Measurements from ENCODE around the gene ZDHHC15. TPM values are rescaled to one million over a fixed set of nuclear protein-coding genes. Genes with fewer than 3 reads are reported as not detected.

Gene ZDHHC15
- polyA plus RNA-seq, 1 donor from 2014 or later: 9.3 TPM

DNA sequence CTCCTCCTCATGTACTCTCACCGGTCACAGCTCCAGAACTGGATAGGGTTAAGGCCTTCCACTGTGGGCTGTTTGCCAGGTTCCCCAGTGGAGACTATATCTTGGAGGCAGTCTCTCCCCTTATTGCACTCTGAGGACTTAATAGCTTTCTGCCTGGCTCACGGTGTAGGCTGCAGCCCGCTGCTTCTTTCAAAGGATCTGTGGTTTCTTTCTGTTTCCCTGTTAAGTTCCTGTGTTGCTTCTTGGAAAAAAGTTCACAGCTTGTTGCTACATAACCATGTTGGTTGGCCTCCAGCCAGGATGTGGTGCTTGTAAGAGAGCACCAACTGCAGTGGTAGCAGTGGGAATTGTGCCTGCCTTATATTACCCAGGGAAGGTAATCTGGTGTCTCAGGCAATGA lies 24.9 kb upstream of the ZDHHC15 start:
- no peaks in the 10 kb centered on the region for H3K27me3 ChIP-seq (ENCODE audit: insufficient read depth, low read depth, low read length)
- H3K9me3 ChIP-seq (ENCODE audit: low read length): no peaks in the 10 kb centered on the region
- H2AFZ ChIP-seq (ENCODE audit: low read depth, low read length): no peak overlapping the region
- H3K9ac ChIP-seq (ENCODE audit: low read length): no peak overlapping the region
- no peaks in the 10 kb centered on the region for H3F3A ChIP-seq (ENCODE audit: insufficient read depth, low read length, poor library complexity, severe bottlenecking)
- H3K36me3 ChIP-seq (ENCODE audit: insufficient read depth, low read length): no peaks in the 10 kb centered on the region
- no peak overlapping the region for H3K4me3 ChIP-seq (ENCODE audit: low read length)
- no peak overlapping the region for H3K4me2 ChIP-seq (ENCODE audit: low read length)
- H3K27ac ChIP-seq (ENCODE audit: low read length): no peak overlapping the region
- TF ChIP-seq, protein P1, sequence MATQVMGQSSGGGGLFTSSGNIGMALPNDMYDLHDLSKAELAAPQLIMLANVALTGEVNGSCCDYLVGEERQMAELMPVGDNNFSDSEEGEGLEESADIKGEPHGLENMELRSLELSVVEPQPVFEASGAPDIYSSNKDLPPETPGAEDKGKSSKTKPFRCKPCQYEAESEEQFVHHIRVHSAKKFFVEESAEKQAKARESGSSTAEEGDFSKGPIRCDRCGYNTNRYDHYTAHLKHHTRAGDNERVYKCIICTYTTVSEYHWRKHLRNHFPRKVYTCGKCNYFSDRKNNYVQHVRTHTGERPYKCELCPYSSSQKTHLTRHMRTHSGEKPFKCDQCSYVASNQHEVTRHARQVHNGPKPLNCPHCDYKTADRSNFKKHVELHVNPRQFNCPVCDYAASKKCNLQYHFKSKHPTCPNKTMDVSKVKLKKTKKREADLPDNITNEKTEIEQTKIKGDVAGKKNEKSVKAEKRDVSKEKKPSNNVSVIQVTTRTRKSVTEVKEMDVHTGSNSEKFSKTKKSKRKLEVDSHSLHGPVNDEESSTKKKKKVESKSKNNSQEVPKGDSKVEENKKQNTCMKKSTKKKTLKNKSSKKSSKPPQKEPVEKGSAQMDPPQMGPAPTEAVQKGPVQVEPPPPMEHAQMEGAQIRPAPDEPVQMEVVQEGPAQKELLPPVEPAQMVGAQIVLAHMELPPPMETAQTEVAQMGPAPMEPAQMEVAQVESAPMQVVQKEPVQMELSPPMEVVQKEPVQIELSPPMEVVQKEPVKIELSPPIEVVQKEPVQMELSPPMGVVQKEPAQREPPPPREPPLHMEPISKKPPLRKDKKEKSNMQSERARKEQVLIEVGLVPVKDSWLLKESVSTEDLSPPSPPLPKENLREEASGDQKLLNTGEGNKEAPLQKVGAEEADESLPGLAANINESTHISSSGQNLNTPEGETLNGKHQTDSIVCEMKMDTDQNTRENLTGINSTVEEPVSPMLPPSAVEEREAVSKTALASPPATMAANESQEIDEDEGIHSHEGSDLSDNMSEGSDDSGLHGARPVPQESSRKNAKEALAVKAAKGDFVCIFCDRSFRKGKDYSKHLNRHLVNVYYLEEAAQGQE (IDR thresholded peaks at IDR 0.05; ENCODE audit: borderline replicate concordance): no peak
- TF ChIP-seq MXI1 (conservative IDR thresholded peaks at IDR 0.05; ENCODE audit: poor library complexity, severe bottlenecking) (no peak), EZH2 (IDR thresholded peaks at IDR 0.05; ENCODE audit: borderline replicate concordance, insufficient read depth, low read length, poor library complexity, severe bottlenecking) (no peak), SMC3 (conservative IDR thresholded peaks at IDR 0.05; ENCODE audit: poor library complexity) (no peak), TAF1 (IDR thresholded peaks at IDR 0.05; ENCODE audit: low read depth) (no peak)
- H3K79me2 ChIP-seq (replicated peaks; ENCODE audit: insufficient read depth, low read length): no peaks in the 10 kb centered on the region
- no peaks in the 10 kb centered on the region for H4K20me1 ChIP-seq (ENCODE audit: insufficient read depth)
- no peaks in the 10 kb centered on the region for H3K9me2 ChIP-seq (ENCODE audit: insufficient read depth, low read length)

- Histone ChIP-seq H3K79me2 (replicated peaks; ENCODE audit: insufficient read depth, low read length) (no peaks in the 10 kb centered on the region), H3K27ac (ENCODE audit: low read length) (no peak overlapping the region), H3K4me2 (ENCODE audit: low read length) (no peak overlapping the region), H3F3A (ENCODE audit: insufficient read depth, low read length, poor library complexity, severe bottlenecking) (no peaks in the 10 kb centered on the region), H3K4me3 (ENCODE audit: low read length) (no peak overlapping the region), H3K9ac (ENCODE audit: low read length) (no peak overlapping the region), H4K20me1 (ENCODE audit: insufficient read depth) (no peaks in the 10 kb centered on the region), H3K27me3 (ENCODE audit: insufficient read depth, low read depth, low read length) (no peaks in the 10 kb centered on the region), H2AFZ (ENCODE audit: low read depth, low read length) (no peak overlapping the region), H3K9me3 (ENCODE audit: low read length) (no peaks in the 10 kb centered on the region), H3K36me3 (ENCODE audit: insufficient read depth, low read length) (no peaks in the 10 kb centered on the region), H3K9me2 (ENCODE audit: insufficient read depth, low read length) (no peaks in the 10 kb centered on the region)
- no peak for TF ChIP-seq TAF1 (IDR thresholded peaks at IDR 0.05; ENCODE audit: low read depth)
- TF ChIP-seq, protein P1 (IDR thresholded peaks at IDR 0.05; ENCODE audit: borderline replicate concordance): no peak
- no peak for TF ChIP-seq EP300 (conservative IDR thresholded peaks at IDR 0.05; ENCODE audit: poor library complexity, severe bottlenecking)
- no peak for TF ChIP-seq RAD21 (conservative IDR thresholded peaks at IDR 0.05)
- no peak for TF ChIP-seq EZH2 (IDR thresholded peaks at IDR 0.05; ENCODE audit: borderline replicate concordance, insufficient read depth, low read length, poor library complexity, severe bottlenecking)
- TF ChIP-seq MXI1 (conservative IDR thresholded peaks at IDR 0.05; ENCODE audit: poor library complexity, severe bottlenecking): no peak
- TF ChIP-seq SMC3 (conservative IDR thresholded peaks at IDR 0.05; ENCODE audit: poor library complexity): no peak
- TF ChIP-seq POLR2AphosphoS5 (IDR thresholded peaks at IDR 0.05): no peak
These were observed 24.1 kb upstream of the ZDHHC15 start for GRCh38 chrX:75546724-75547511.

Data from neural cell (in vitro differentiated cells).